SH-SY5Y (cell line): ENCODE results near the gene MYLK.

Source experiments
- GATA2 ChIP-seq: IDR thresholded peaks from 2 replicates; pipeline ENCODE4 v1.6.1; 2011; ENCODE audit warnings: mild to moderate bottlenecking, low read depth, low read length
- GATA3 ChIP-seq: IDR thresholded peaks from 2 replicates; pipeline ENCODE4 v1.6.1; 2011; ENCODE audit warnings: low read depth, mild to moderate bottlenecking, low read length, moderate library complexity

DNA sequence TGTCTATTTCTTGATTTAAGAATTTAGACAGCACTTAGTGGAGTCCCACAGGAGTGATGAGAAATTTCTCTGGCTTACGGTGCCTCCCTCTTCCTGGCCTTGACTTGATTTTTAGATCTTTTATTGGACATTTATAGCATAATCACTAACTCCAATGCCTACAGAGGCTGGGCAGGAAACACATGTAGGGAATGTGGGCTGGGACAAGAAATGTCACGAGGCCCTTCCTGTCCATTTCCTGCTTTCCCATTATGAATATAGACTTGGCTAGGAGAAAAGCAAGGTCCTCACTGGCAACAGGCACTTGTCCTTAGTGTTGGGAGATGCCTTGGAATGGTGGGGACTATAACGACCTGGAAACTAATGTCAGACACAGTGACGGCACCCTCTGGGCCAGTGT lies 100.3 kb downstream of the MYLK start:
- TF ChIP-seq GATA2 (no peak), GATA3 (no peak)
